Measurements from ENCODE around the gene ZBTB37.

GRCh38 chr1:173915596-173915995 is 47.4 kb downstream of the ZBTB37 start:
- TF ChIP-seq IRF1 (CRISPR knock-in tag; IDR thresholded peaks at IDR 0.05; ENCODE audit: borderline replicate concordance) (no peak), E2F8 (IDR thresholded peaks at IDR 0.05; ENCODE audit: low read depth, partially characterized antibody) (no peak), ELK1 (CRISPR knock-in tag; IDR thresholded peaks at IDR 0.05) (no peak), NCOA2 (IDR thresholded peaks at IDR 0.05; ENCODE audit: partially characterized antibody in 2 of 2) (no peak), ETV1 (tag; conservative IDR thresholded peaks at IDR 0.05; ENCODE audit: low read depth) (no peak)

Measured in K562 (cell line).